Measurements from ENCODE around the gene CCL8.

CCL8 gene

GRCh38 chr17:34287875-34288274 lies 31.4 kb upstream of the CCL8 start:
- H3K27me3 ChIP-seq (ENCODE audit: control insufficient read depth, low read length): peaks cover 2% of the 10 kb centered on the region; the same call in 1 of the 2 replicates
- H3K4me2 ChIP-seq (ENCODE audit: low read length): no peak overlapping the region
- H3F3A ChIP-seq (ENCODE audit: control insufficient read depth, insufficient read depth): no peaks in the 10 kb centered on the region
- H3K9me3 ChIP-seq (ENCODE audit: control insufficient read depth, insufficient read depth, low read length): no peaks in the 10 kb centered on the region
- H4K20me1 ChIP-seq (ENCODE audit: control insufficient read depth, insufficient read depth, low read depth, low read length): no peaks in the 10 kb centered on the region
- no peaks in the 10 kb centered on the region for H3K79me2 ChIP-seq (ENCODE audit: control insufficient read depth, low read length)
- H3K27ac ChIP-seq (ENCODE audit: low read depth, low read length): no peak overlapping the region
- no peaks in the 10 kb centered on the region for H3K4me1 ChIP-seq (ENCODE audit: control insufficient read depth, low read length)
- no peaks in the 10 kb centered on the region for H3K36me3 ChIP-seq (ENCODE audit: control insufficient read depth, low read length)
- no peaks in the 10 kb centered on the region for H3K9me2 ChIP-seq (replicated peaks; ENCODE audit: control insufficient read depth, low read length)
- TF ChIP-seq EZH2phosphoT487 (IDR thresholded peaks at IDR 0.05; ENCODE audit: borderline replicate concordance, low read length) (no peak), CTCF (IDR thresholded peaks at IDR 0.05; ENCODE audit: low read depth, low read length, poor library complexity, severe bottlenecking) (no peak)
- no peak overlapping the region for H3K4me3 ChIP-seq (ENCODE audit: low read length)

GRCh38 chr17:34290586-34290985 lies 28.6 kb upstream of the CCL8 start:
- no peaks in the 10 kb centered on the region for H3K4me1 ChIP-seq (ENCODE audit: control insufficient read depth, low read length)

GRCh38 chr17:34291721-34292348 lies 27.4 kb upstream of the CCL8 start:
- Histone ChIP-seq H3K36me3 (ENCODE audit: control insufficient read depth, low read length) (no peaks in the 10 kb centered on the region), H3F3A (ENCODE audit: control insufficient read depth, insufficient read depth) (no peaks in the 10 kb centered on the region), H3K79me2 (ENCODE audit: control insufficient read depth, low read length) (no peaks in the 10 kb centered on the region), H4K20me1 (ENCODE audit: control insufficient read depth, insufficient read depth, low read depth, low read length) (no peaks in the 10 kb centered on the region), H3K27me3 (ENCODE audit: control insufficient read depth, low read length) (peaks cover 2% of the 10 kb centered on the region; the same call in 1 of the 2 replicates), H3K9me3 (ENCODE audit: control insufficient read depth, insufficient read depth, low read length) (no peaks in the 10 kb centered on the region), H3K9me2 (replicated peaks; ENCODE audit: control insufficient read depth, low read length) (no peaks in the 10 kb centered on the region), H3K4me1 (ENCODE audit: control insufficient read depth, low read length) (no peaks in the 10 kb centered on the region), H3K27ac (ENCODE audit: low read depth, low read length) (no peak overlapping the region), H3K4me3 (ENCODE audit: low read length) (no peak overlapping the region), H3K4me2 (ENCODE audit: low read length) (no peak overlapping the region)
- TF ChIP-seq CTCF (IDR thresholded peaks at IDR 0.05; ENCODE audit: low read depth, low read length, poor library complexity, severe bottlenecking): no peak
- TF ChIP-seq EZH2phosphoT487 (IDR thresholded peaks at IDR 0.05; ENCODE audit: borderline replicate concordance, low read length): no peak

More at GRCh38 chr17:34290586-34290985, 28.6 kb upstream of the CCL8 start:
- no peak overlapping the region for H3K27ac ChIP-seq (ENCODE audit: low read depth, low read length)
- H4K20me1 ChIP-seq (ENCODE audit: control insufficient read depth, insufficient read depth, low read depth, low read length): no peaks in the 10 kb centered on the region
- H3K79me2 ChIP-seq (ENCODE audit: control insufficient read depth, low read length): no peaks in the 10 kb centered on the region
- H3K4me3 ChIP-seq (ENCODE audit: low read length): no peak overlapping the region
- H3F3A ChIP-seq (ENCODE audit: control insufficient read depth, insufficient read depth): no peaks in the 10 kb centered on the region
- H3K27me3 ChIP-seq (ENCODE audit: control insufficient read depth, low read length): peaks cover 2% of the 10 kb centered on the region; the same call in 1 of the 2 replicates
- no peaks in the 10 kb centered on the region for H3K36me3 ChIP-seq (ENCODE audit: control insufficient read depth, low read length)
- H3K9me2 ChIP-seq (replicated peaks; ENCODE audit: control insufficient read depth, low read length): no peaks in the 10 kb centered on the region
- no peaks in the 10 kb centered on the region for H3K9me3 ChIP-seq (ENCODE audit: control insufficient read depth, insufficient read depth, low read length)
- TF ChIP-seq CTCF (IDR thresholded peaks at IDR 0.05; ENCODE audit: low read depth, low read length, poor library complexity, severe bottlenecking) (no peak), EZH2phosphoT487 (IDR thresholded peaks at IDR 0.05; ENCODE audit: borderline replicate concordance, low read length) (no peak)
- H3K4me2 ChIP-seq (ENCODE audit: low read length): no peak overlapping the region
